NCI-H128 (cell line): ENCODE data around the gene VAMP8.
"Not testable (repeated sequence)": the region's sequence is repeated elsewhere in the genome, so short reads cannot be mapped to it uniquely, and the experiment has no call there.

Experiments used
- DNase-seq: peaks from one replicate; lab custom pipeline; 2025; ENCODE audit not compliant: unreplicated experiment; lab: John Stamatoyannopoulos, UW

The VAMP8 gene

GRCh38 chr2:85597241-85597640, 19.9 kb downstream of the VAMP8 start:
- DNase-seq = no peak

GRCh38 chr2:85598594-85599340, 21.4 kb downstream of the VAMP8 start:
- no peak for DNase-seq

- DNase-seq = no peak
Observed at GRCh38 chr2:85599468-85600234, 22.3 kb downstream of the VAMP8 start.

- no peak for DNase-seq
Observed at GRCh38 chr2:85600235-85600575, 22.8 kb downstream of the VAMP8 start.

GRCh38 chr2:85600951-85601770, 23.8 kb downstream of the VAMP8 start:
- DNase-seq = no peak

- DNase-seq = no peak
Observed at GRCh38 chr2:85601771-85602475, 24.5 kb downstream of the VAMP8 start.

GRCh38 chr2:85602476-85603234, 25.3 kb downstream of the VAMP8 start, which contains the start of gene TMEM150A:
Gene TMEM150A (minus strand): TSS chr2:85602698. CDS start chr2:85601948, 750 bp downstream.
- DNase-seq = peak; percentile 72

- DNase-seq = not testable (repeated sequence)
Observed at GRCh38 chr2:85604133-85604444, 26.7 kb downstream of the VAMP8 start.

GRCh38 chr2:85604568-85605339, 27.4 kb downstream of the VAMP8 start:
- DNase-seq = no peak

GRCh38 chr2:85605406-85606115, 28.2 kb downstream of the VAMP8 start:
- no peak for DNase-seq

GRCh38 chr2:85606116-85606455, 28.7 kb downstream of the VAMP8 start:
- no peak for DNase-seq

- DNase-seq = no peak
Observed at GRCh38 chr2:85607268-85608215, 30.2 kb downstream of the VAMP8 start.

- DNase-seq = no peak
Observed at GRCh38 chr2:85611217-85611704, 33.9 kb downstream of the VAMP8 start.

- DNase-seq = peak; percentile 72
Observed at GRCh38 chr2:85611705-85612587, 34.6 kb downstream of the VAMP8 start, which contains the start of gene C2orf68. Gene C2orf68 (minus strand): TSS chr2:85612066. CDS start chr2:85611984, 82 bp downstream.

GRCh38 chr2:85613717-85614515, 36.5 kb downstream of the VAMP8 start:
- no peak for DNase-seq

GRCh38 chr2:85614757-85615156, 37.4 kb downstream of the VAMP8 start:
- not testable (repeated sequence) for DNase-seq
